ENCODE results near the gene ARHGAP23.
A peak's percentile ranks its signal among the peaks of the same experiment; 100 is the strongest.
"Not testable (repeated sequence)": the region's sequence is repeated elsewhere in the genome, so short reads cannot be mapped to it uniquely, and the experiment has no call there.

The ARHGAP23 gene

GRCh38 chr17:38511150-38512108, 83.2 kb downstream of the ARHGAP23 start:
- DNase-seq: peak in 2 of 3 donors; percentile 45 to 47
- H3K36me3 ChIP-seq (ENCODE audit: control insufficient read depth in 4 of 4, insufficient read depth in 4 of 4, low read length in 3 of 4): peaks cover 0 to 14% (median 1%) of the 10 kb centered on the region in 4 experiments
- ChIA-PET POLR2A (no interaction called here), CTCF (interaction anchor here (1.0 to 1.1 kb wide), 5 partner anchors 11 to 156 kb away, joined by 3 to 5 read pairs (median 3); no protein-coding TSS in a partner anchor)
- H3K4me3 ChIP-seq (ENCODE audit: control insufficient read depth in 1 of 7, extremely low read depth in 1 of 7, insufficient read depth in 4 of 7, low read depth in 2 of 7, low read length in 6 of 7): no peak overlapping the region
- peaks cover 0 to 21% (median 10%) of the 10 kb centered on the region in 4 experiments for H3K4me1 ChIP-seq (ENCODE audit: control extremely low read depth in 1 of 4, control insufficient read depth in 4 of 4, insufficient read depth in 4 of 4, low read length in 3 of 4)
- H3K27ac ChIP-seq (ENCODE audit: insufficient read depth in 1 of 2, low read depth in 1 of 2, low read length in 2 of 2, poor library complexity in 1 of 2, severe bottlenecking in 2 of 2): no peak overlapping the region
- 75% methylated on average over 10 of the region's 15 CpGs for WGBS (ENCODE audit: insufficient coverage)
- peaks cover 0 to 41% (median 8%) of the 10 kb centered on the region in 5 experiments for H3K27me3 ChIP-seq (replicated peaks in 2 of 5; ENCODE audit: control insufficient read depth in 4 of 5, insufficient read depth in 5 of 5, low read length in 4 of 5)
- no peaks in the 10 kb centered on the region for H3K9me3 ChIP-seq (ENCODE audit: control extremely low read depth in 1 of 5, control insufficient read depth in 4 of 5, insufficient read depth in 2 of 5, low read depth in 1 of 5, low read length in 4 of 5)

- POLR2A ChIA-PET: no interaction called here
- 98% methylated on average over 8 of the region's 13 CpGs for WGBS (ENCODE audit: insufficient coverage)
- H3K36me3 ChIP-seq (ENCODE audit: control insufficient read depth in 4 of 4, insufficient read depth in 4 of 4, low read length in 3 of 4): peaks cover 0 to 5% (median 0%) of the 10 kb centered on the region in 4 experiments
- DNase-seq: no peak
- no peak overlapping the region for H3K27ac ChIP-seq (ENCODE audit: insufficient read depth in 1 of 2, low read depth in 1 of 2, low read length in 2 of 2, poor library complexity in 1 of 2, severe bottlenecking in 2 of 2)
- peaks cover 0 to 41% (median 8%) of the 10 kb centered on the region in 5 experiments for H3K27me3 ChIP-seq (replicated peaks in 2 of 5; ENCODE audit: control insufficient read depth in 4 of 5, insufficient read depth in 5 of 5, low read length in 4 of 5)
- CTCF ChIA-PET: interaction anchor here (0.9 to 1.2 kb wide), 3 partner anchors 20 to 155 kb away, joined by 3 read pairs; no protein-coding TSS in a partner anchor
- no peaks in the 10 kb centered on the region for H3K9me3 ChIP-seq (ENCODE audit: control extremely low read depth in 1 of 5, control insufficient read depth in 4 of 5, insufficient read depth in 2 of 5, low read depth in 1 of 5, low read length in 4 of 5)
- no peak overlapping the region for H3K4me3 ChIP-seq (ENCODE audit: control insufficient read depth in 1 of 7, extremely low read depth in 1 of 7, insufficient read depth in 4 of 7, low read depth in 2 of 7, low read length in 6 of 7)
- H3K4me1 ChIP-seq (ENCODE audit: control extremely low read depth in 1 of 4, control insufficient read depth in 4 of 4, insufficient read depth in 4 of 4, low read length in 3 of 4): peaks cover 0 to 21% (median 10%) of the 10 kb centered on the region in 4 experiments
Observed at GRCh38 chr17:38512473-38513058, 84.3 kb downstream of the ARHGAP23 start.

- H3K9me3 ChIP-seq (ENCODE audit: control extremely low read depth in 1 of 5, control insufficient read depth in 4 of 5, insufficient read depth in 2 of 5, low read depth in 1 of 5, low read length in 4 of 5); H3K27ac ChIP-seq (ENCODE audit: insufficient read depth in 1 of 2, low read depth in 1 of 2, low read length in 2 of 2, poor library complexity in 1 of 2, severe bottlenecking in 2 of 2); H3K4me1 ChIP-seq (ENCODE audit: control extremely low read depth in 1 of 4, control insufficient read depth in 4 of 4, insufficient read depth in 4 of 4, low read length in 3 of 4); H3K4me3 ChIP-seq (ENCODE audit: control insufficient read depth in 1 of 7, extremely low read depth in 1 of 7, insufficient read depth in 4 of 7, low read depth in 2 of 7, low read length in 6 of 7); CTCF ChIA-PET; POLR2A ChIA-PET; DNase-seq; H3K36me3 ChIP-seq (ENCODE audit: control insufficient read depth in 4 of 4, insufficient read depth in 4 of 4, low read length in 3 of 4): not testable (repeated sequence)
- 86% methylated on average over 1 of the region's 8 CpGs for WGBS (ENCODE audit: insufficient coverage)
- H3K27me3 ChIP-seq (replicated peaks in 2 of 5; ENCODE audit: control insufficient read depth in 4 of 5, insufficient read depth in 5 of 5, low read length in 4 of 5): peaks cover 0 to 20% (median 2%) of the 10 kb centered on the region in 5 experiments
Observed at GRCh38 chr17:38526526-38526925, 98.3 kb downstream of the ARHGAP23 start.

GRCh38 chr17:38528141-38528540, 99.9 kb downstream of the ARHGAP23 start:
- H3K4me3 ChIP-seq (ENCODE audit: control insufficient read depth in 1 of 7, extremely low read depth in 1 of 7, insufficient read depth in 4 of 7, low read depth in 2 of 7, low read length in 6 of 7); H3K9me3 ChIP-seq (ENCODE audit: control extremely low read depth in 1 of 5, control insufficient read depth in 4 of 5, insufficient read depth in 2 of 5, low read depth in 1 of 5, low read length in 4 of 5); H3K4me1 ChIP-seq (ENCODE audit: control extremely low read depth in 1 of 4, control insufficient read depth in 4 of 4, insufficient read depth in 4 of 4, low read length in 3 of 4); H3K27ac ChIP-seq (ENCODE audit: insufficient read depth in 1 of 2, low read depth in 1 of 2, low read length in 2 of 2, poor library complexity in 1 of 2, severe bottlenecking in 2 of 2); H3K36me3 ChIP-seq (ENCODE audit: control insufficient read depth in 4 of 4, insufficient read depth in 4 of 4, low read length in 3 of 4); POLR2A ChIA-PET; CTCF ChIA-PET: not testable (repeated sequence)
- peaks cover 0 to 20% (median 2%) of the 10 kb centered on the region in 5 experiments for H3K27me3 ChIP-seq (replicated peaks in 2 of 5; ENCODE audit: control insufficient read depth in 4 of 5, insufficient read depth in 5 of 5, low read length in 4 of 5)
- WGBS (ENCODE audit: insufficient coverage): 48% methylated on average over 5 of the region's 10 CpGs
- DNase-seq: peak in 2 of 3 donors; percentile 6 to 21

- DNase-seq; H3K4me1 ChIP-seq (ENCODE audit: control extremely low read depth in 1 of 4, control insufficient read depth in 4 of 4, insufficient read depth in 4 of 4, low read length in 3 of 4); H3K27ac ChIP-seq (ENCODE audit: insufficient read depth in 1 of 2, low read depth in 1 of 2, low read length in 2 of 2, poor library complexity in 1 of 2, severe bottlenecking in 2 of 2); H3K9me3 ChIP-seq (ENCODE audit: control extremely low read depth in 1 of 5, control insufficient read depth in 4 of 5, insufficient read depth in 2 of 5, low read depth in 1 of 5, low read length in 4 of 5); H3K36me3 ChIP-seq (ENCODE audit: control insufficient read depth in 4 of 4, insufficient read depth in 4 of 4, low read length in 3 of 4); H3K4me3 ChIP-seq (ENCODE audit: control insufficient read depth in 1 of 7, extremely low read depth in 1 of 7, insufficient read depth in 4 of 7, low read depth in 2 of 7, low read length in 6 of 7); CTCF ChIA-PET; POLR2A ChIA-PET: not testable (repeated sequence)
- peaks cover 0 to 30% (median 6%) of the 10 kb centered on the region in 5 experiments for H3K27me3 ChIP-seq (replicated peaks in 2 of 5; ENCODE audit: control insufficient read depth in 4 of 5, insufficient read depth in 5 of 5, low read length in 4 of 5)
- WGBS (ENCODE audit: insufficient coverage): 100% methylated on average over 1 of the region's 11 CpGs
Observed at GRCh38 chr17:38530856-38531255, 102.6 kb downstream of the ARHGAP23 start.

- WGBS (ENCODE audit: insufficient coverage): no CpG with 5 or more reads among the region's 11 CpGs
- POLR2A ChIA-PET: not testable (repeated sequence)
Observed at GRCh38 chr17:38531761-38532160, 103.5 kb downstream of the ARHGAP23 start.

GRCh38 chr17:38532451-38532850, 104.2 kb downstream of the ARHGAP23 start:
- no peaks in the 10 kb centered on the region for H3K36me3 ChIP-seq (ENCODE audit: control insufficient read depth in 4 of 4, insufficient read depth in 4 of 4, low read length in 3 of 4)
- H3K4me1 ChIP-seq (ENCODE audit: control extremely low read depth in 1 of 4, control insufficient read depth in 4 of 4, insufficient read depth in 4 of 4, low read length in 3 of 4): no peaks in the 10 kb centered on the region
- no peak for DNase-seq
- no peak overlapping the region for H3K4me3 ChIP-seq (ENCODE audit: control insufficient read depth in 1 of 7, extremely low read depth in 1 of 7, insufficient read depth in 4 of 7, low read depth in 2 of 7, low read length in 6 of 7)
- POLR2A ChIA-PET: no interaction called here
- WGBS (ENCODE audit: insufficient coverage): 100% methylated on average over 5 of the region's 16 CpGs
- H3K9me3 ChIP-seq (ENCODE audit: control extremely low read depth in 1 of 5, control insufficient read depth in 4 of 5, insufficient read depth in 2 of 5, low read depth in 1 of 5, low read length in 4 of 5): no peaks in the 10 kb centered on the region
- no peak overlapping the region for H3K27ac ChIP-seq (ENCODE audit: insufficient read depth in 1 of 2, low read depth in 1 of 2, low read length in 2 of 2, poor library complexity in 1 of 2, severe bottlenecking in 2 of 2)
- H3K27me3 ChIP-seq (replicated peaks in 2 of 5; ENCODE audit: control insufficient read depth in 4 of 5, insufficient read depth in 5 of 5, low read length in 4 of 5): peaks cover 0 to 36% (median 6%) of the 10 kb centered on the region in 5 experiments
- CTCF ChIA-PET: interaction anchor here (0.5 kb wide), 1 partner anchor 674 kb away, joined by 3 read pairs; no protein-coding TSS in a partner anchor

More at GRCh38 chr17:38531761-38532160, 103.5 kb downstream of the ARHGAP23 start:
- CTCF ChIA-PET; H3K4me3 ChIP-seq (ENCODE audit: control insufficient read depth in 1 of 7, extremely low read depth in 1 of 7, insufficient read depth in 4 of 7, low read depth in 2 of 7, low read length in 6 of 7); H3K9me3 ChIP-seq (ENCODE audit: control extremely low read depth in 1 of 5, control insufficient read depth in 4 of 5, insufficient read depth in 2 of 5, low read depth in 1 of 5, low read length in 4 of 5); H3K36me3 ChIP-seq (ENCODE audit: control insufficient read depth in 4 of 4, insufficient read depth in 4 of 4, low read length in 3 of 4); H3K27ac ChIP-seq (ENCODE audit: insufficient read depth in 1 of 2, low read depth in 1 of 2, low read length in 2 of 2, poor library complexity in 1 of 2, severe bottlenecking in 2 of 2); H3K4me1 ChIP-seq (ENCODE audit: control extremely low read depth in 1 of 4, control insufficient read depth in 4 of 4, insufficient read depth in 4 of 4, low read length in 3 of 4); DNase-seq: not testable (repeated sequence)
- H3K27me3 ChIP-seq (replicated peaks in 2 of 5; ENCODE audit: control insufficient read depth in 4 of 5, insufficient read depth in 5 of 5, low read length in 4 of 5): peaks cover 0 to 36% (median 6%) of the 10 kb centered on the region in 5 experiments

All from common myeloid progenitor, CD34-positive (primary cell).